Neutrophil (primary cell): Measurements from ENCODE around the gene CACNA1A.

Experiments used
- H3K27ac ChIP-seq: fragments of 200-600 bp; sonication (generic); 2 replicates; pipeline ENCODE4 v1.5.1; 2016; ENCODE audit warnings: mild to moderate bottlenecking, moderate library complexity
- H3K27me3 ChIP-seq: fragments of 200-600 bp; sonication (generic); 2 replicates; pipeline ENCODE4 v1.6.0; 2016; ENCODE audit warnings: mild to moderate bottlenecking
- H3K36me3 ChIP-seq: fragments of 200-600 bp; sonication (generic); 2 replicates; pipeline ENCODE4 v1.5.1; 2017
- H3K4me1 ChIP-seq, 2 experiments: fragments of 200-600 bp in 1 of 2; sonication (generic) in 1 of 2; 1 replicate in 1 of 2; 2 replicates in 1 of 2; pipeline versions ENCODE4 v1.5.1 to v1.6.1; 2013 to 2016; ENCODE audit warnings: low read depth in 1 of 2, low read length in 1 of 2, mild to moderate bottlenecking in 1 of 2, moderate library complexity in 1 of 2; ENCODE audit not compliant: control insufficient read depth in 1 of 2, insufficient read depth in 1 of 2
- H3K4me3 ChIP-seq, 2 experiments: fragments of 200-600 bp in 1 of 2; sonication (generic) in 1 of 2; 1 replicate in 1 of 2; 2 replicates in 1 of 2; pipeline ENCODE4 v1.5.1; 2013 to 2016; ENCODE audit warnings: low read depth in 1 of 2, low read length in 1 of 2, mild to moderate bottlenecking in 1 of 2, moderate library complexity in 1 of 2
- H3K9me3 ChIP-seq: fragments of 200-600 bp; sonication (generic); 2 replicates; pipeline ENCODE4 v1.5.1; 2016
- CTCF ChIP-seq: fragments of 200-600 bp; sonication (generic); IDR thresholded peaks from 2 replicates; pipeline ENCODE4 v1.5.1; 2016; ENCODE audit warnings: antibody characterized with exemption

CACNA1A gene

GRCh38 chr19:13437919-13438618, 68.2 kb downstream of the CACNA1A start:
- Histone ChIP-seq H3K36me3 (no peaks in the 10 kb centered on the region), H3K9me3 (no peaks in the 10 kb centered on the region), H3K27me3 (no peaks in the 10 kb centered on the region), H3K4me3 (no peak overlapping the region), H3K27ac (no peak overlapping the region), H3K4me1 (no peaks in the 10 kb centered on the region)
- no peak for TF ChIP-seq CTCF

- no peak overlapping the region for H3K4me3 ChIP-seq
- no peak for TF ChIP-seq CTCF
- no peaks in the 10 kb centered on the region for H3K27me3 ChIP-seq
- H3K36me3 ChIP-seq: no peaks in the 10 kb centered on the region
- H3K9me3 ChIP-seq: no peaks in the 10 kb centered on the region
- no peak overlapping the region for H3K27ac ChIP-seq
- H3K4me1 ChIP-seq: no peaks in the 10 kb centered on the region
Measured at GRCh38 chr19:13436352-13436751, 69.9 kb downstream of the CACNA1A start.

GRCh38 chr19:13430790-13431582, 75.3 kb downstream of the CACNA1A start:
- no peaks in the 10 kb centered on the region for H3K4me1 ChIP-seq
- H3K36me3 ChIP-seq: no peaks in the 10 kb centered on the region
- H3K27ac ChIP-seq: no peak overlapping the region
- peaks cover 5% of the 10 kb centered on the region for H3K27me3 ChIP-seq
- H3K4me3 ChIP-seq: no peak overlapping the region
- H3K9me3 ChIP-seq: no peaks in the 10 kb centered on the region
- no peak for TF ChIP-seq CTCF

- Histone ChIP-seq H3K36me3 (no peaks in the 10 kb centered on the region), H3K27ac (no peak overlapping the region), H3K9me3 (no peaks in the 10 kb centered on the region), H3K4me1 (no peaks in the 10 kb centered on the region), H3K27me3 (peaks cover 5% of the 10 kb centered on the region), H3K4me3 (no peak overlapping the region)
- no peak for TF ChIP-seq CTCF
Measured at GRCh38 chr19:13429563-13429962, 76.7 kb downstream of the CACNA1A start.

- no peaks in the 10 kb centered on the region for H3K9me3 ChIP-seq
- no peak overlapping the region for H3K4me3 ChIP-seq
- H3K36me3 ChIP-seq: no peaks in the 10 kb centered on the region
- no peaks in the 10 kb centered on the region for H3K4me1 ChIP-seq
- H3K27ac ChIP-seq: no peak overlapping the region
- TF ChIP-seq CTCF: no peak
- peaks cover 5% of the 10 kb centered on the region for H3K27me3 ChIP-seq
Measured at GRCh38 chr19:13428352-13428751, 77.9 kb downstream of the CACNA1A start.
